Thoracic aorta (tissue), 2 donors: ENCODE results near the gene GATA1. TPM values are rescaled to one million over a fixed set of nuclear protein-coding genes. Genes with fewer than 3 reads are reported as not detected.

Experiments
- ATAC-seq: fragments of 150-250 bp; one replicate; pipeline ENCODE4 v1.8.0; 2017; ENCODE audit warnings: low read depth; ENCODE audit not compliant: insufficient number of reproducible peaks, low FRiP score
- DNase-seq: peaks from one replicate; pipeline ENCODE4 v3.0.0-alpha.2; 2020; ENCODE audit warnings: low spot score
- H3K27ac ChIP-seq, 2 donors: fragments of 200-600 bp; sonication (generic); 1 replicate in 1 of 2; 2 replicates in 1 of 2; pipeline ENCODE4 v1.5.1; 2016; ENCODE audit warnings: mild to moderate bottlenecking in 2 of 2, moderate library complexity in 2 of 2
- H3K27me3 ChIP-seq: fragments of 200-600 bp; sonication (generic); replicated peaks from 2 replicates; pipeline ENCODE4 v1.6.0; 2016; ENCODE audit warnings: mild to moderate bottlenecking; ENCODE audit not compliant: insufficient read depth
- H3K36me3 ChIP-seq: fragments of 200-600 bp; sonication (generic); one replicate; pipeline ENCODE4 v1.5.1; 2016
- H3K4me1 ChIP-seq, 2 donors: fragments of 200-600 bp; sonication (generic); 1 replicate in 1 of 2; 2 replicates in 1 of 2; pipeline versions ENCODE4 v1.5.1 to v1.6.0; 2016; ENCODE audit warnings: low read depth in 2 of 2, mild to moderate bottlenecking in 1 of 2; ENCODE audit not compliant: control insufficient read depth in 1 of 2
- H3K4me3 ChIP-seq: fragments of 200-600 bp; sonication (generic); 2 replicates; pipeline ENCODE4 v1.5.1; 2016; ENCODE audit warnings: mild to moderate bottlenecking
- H3K9me3 ChIP-seq: fragments of 200-600 bp; sonication (generic); 2 replicates; pipeline ENCODE4 v1.5.1; 2016
- CTCF ChIP-seq: fragments of 200-600 bp; sonication (generic); IDR thresholded peaks from one replicate; pipeline ENCODE4 v1.5.1; 2019; ENCODE audit warnings: antibody characterized with exemption
- total RNA-seq, 2 donors: library from RNA; depleted of rRNA; stranded (reverse); fragments of >200 nt; gene quantifications; one replicate each; pipeline versions ENCODE4 v1.1.0 to v1.2.3, GENCODE V29; 2016

The GATA1 gene
- total RNA-seq, 2 donors from 2014 or later = 1.4 TPM; not detected in 1

- DNase-seq = no peak
- Histone ChIP-seq H3K27me3 (no peaks in the 10 kb centered on the region), H3K27ac (no peak overlapping the region)
Observed at GRCh38 chrX:48831136-48831908, 44.9 kb downstream of the GATA1 start.

GRCh38 chrX:48831909-48832291, 45.5 kb downstream of the GATA1 start:
- DNase-seq (no peak), ATAC-seq (no peak)
- H3K4me1 ChIP-seq = peaks cover 0 to 5% of the 10 kb centered on the region in 2 donors
- H3K4me3 ChIP-seq = no peak overlapping the region
- H3K27me3 ChIP-seq = no peaks in the 10 kb centered on the region
- no peak overlapping the region for H3K27ac ChIP-seq
- no peaks in the 10 kb centered on the region for H3K36me3 ChIP-seq
- TF ChIP-seq CTCF = no peak
- H3K9me3 ChIP-seq = no peaks in the 10 kb centered on the region

More at GRCh38 chrX:48831136-48831908, 44.9 kb downstream of the GATA1 start:
- no peak for ATAC-seq
- no peak for TF ChIP-seq CTCF
- H3K36me3 ChIP-seq = no peaks in the 10 kb centered on the region
- no peaks in the 10 kb centered on the region for H3K9me3 ChIP-seq
- no peak overlapping the region for H3K4me3 ChIP-seq
- H3K4me1 ChIP-seq = peaks cover 0 to 5% of the 10 kb centered on the region in 2 donors

GRCh38 chrX:48833542-48834138, 47.2 kb downstream of the GATA1 start:
- Histone ChIP-seq H3K4me1 (peaks cover 0 to 5% of the 10 kb centered on the region in 2 donors), H3K4me3 (no peak overlapping the region), H3K36me3 (no peaks in the 10 kb centered on the region), H3K27me3 (no peaks in the 10 kb centered on the region), H3K27ac (no peak overlapping the region), H3K9me3 (no peaks in the 10 kb centered on the region)
- TF ChIP-seq CTCF = no peak
- ATAC-seq (no peak), DNase-seq (no peak)

- H3K27ac ChIP-seq = no peak overlapping the region
- DNase-seq = no peak
- no peaks in the 10 kb centered on the region for H3K27me3 ChIP-seq
- H3K9me3 ChIP-seq = no peaks in the 10 kb centered on the region
- no peak for ATAC-seq
- no peak overlapping the region for H3K4me3 ChIP-seq
- no peak for TF ChIP-seq CTCF
- H3K4me1 ChIP-seq = peaks cover 0 to 5% of the 10 kb centered on the region in 2 donors
- no peaks in the 10 kb centered on the region for H3K36me3 ChIP-seq
Observed at GRCh38 chrX:48834383-48834709, 48.0 kb downstream of the GATA1 start.

- Histone ChIP-seq H3K9me3 (no peaks in the 10 kb centered on the region), H3K4me3 (peak within 1 kb of the TSS; percentile 38), H3K27me3 (no peaks in the 10 kb centered on the region), H3K4me1 (peaks cover 0 to 5% of the 10 kb centered on the region in 2 donors), H3K27ac (no peak within 1 kb of the TSS), H3K36me3 (no peaks in the 10 kb centered on the region)
- no peak for ATAC-seq
- no peak for TF ChIP-seq CTCF
- no peak for DNase-seq
Observed at GRCh38 chrX:48835524-48836329, 49.3 kb downstream of the GATA1 start, which contains the start of gene PCSK1N. TSS of gene PCSK1N (minus strand) at chrX:48835610. CDS start at chrX:48835532, 78 bp downstream.
